DND-41 (cell line): Measurements from ENCODE around the gene POLD2.

Experiments
- ATAC-seq: fragments of 200-7000 bp; cut with Tn5 transposase; 3 replicates; pipeline ENCODE4 v1.9.1; 2021; ENCODE audit warnings: low read depth; ENCODE audit not compliant: insufficient read depth
- DNase-seq: peaks from one replicate; pipeline ENCODE4 v3.0.0-alpha.2; 2020
- H2AFZ ChIP-seq: 2 replicates; pipeline ENCODE4 v1.6.0; 2012; ENCODE audit warnings: low read depth, low read length
- H3K27ac ChIP-seq: 2 replicates; pipeline ENCODE4 v1.5.1; 2012; ENCODE audit warnings: low read length, inconsistent platforms
- H3K27me3 ChIP-seq: fragments of 200-600 bp; sonication (generic); 2 replicates; pipeline ENCODE4 v1.6.0; 2012; ENCODE audit warnings: low read length, mild to moderate bottlenecking, inconsistent platforms; ENCODE audit not compliant: insufficient read depth, poor library complexity
- H3K36me3 ChIP-seq: 2 replicates; pipeline ENCODE4 v1.5.1; 2012; ENCODE audit warnings: low read length, inconsistent platforms; ENCODE audit not compliant: insufficient read depth
- H3K4me1 ChIP-seq: 2 replicates; pipeline ENCODE4 v1.5.1; 2012; ENCODE audit warnings: mild to moderate bottlenecking, low read length; ENCODE audit not compliant: insufficient read depth
- H3K4me2 ChIP-seq: 2 replicates; pipeline ENCODE4 v1.6.0; 2012; ENCODE audit warnings: mild to moderate bottlenecking, moderate library complexity, low read length, inconsistent platforms; ENCODE audit not compliant: insufficient read depth
- H3K4me3 ChIP-seq, 2 experiments: fragments of 200-600 bp in 1 of 2; shearing (Covaris generic) in 1 of 2; 2 replicates each; pipeline ENCODE4 v1.5.1; 2012 to 2016; ENCODE audit warnings: inconsistent platforms in 2 of 2, low read length in 2 of 2, mild to moderate bottlenecking in 2 of 2, low read depth in 1 of 2, moderate library complexity in 1 of 2
- H3K79me2 ChIP-seq: 2 replicates; pipeline ENCODE4 v1.6.0; 2012; ENCODE audit warnings: low read length, inconsistent platforms; ENCODE audit not compliant: insufficient read depth
- H3K9ac ChIP-seq: 2 replicates; pipeline ENCODE4 v1.6.0; 2012; ENCODE audit warnings: low read depth, mild to moderate bottlenecking, inconsistent platforms, low read length, moderate library complexity
- H3K9me3 ChIP-seq: 2 replicates; pipeline ENCODE4 v1.5.1; 2012; ENCODE audit warnings: low read length, moderate library complexity, mild to moderate bottlenecking, inconsistent platforms; ENCODE audit not compliant: insufficient read depth, severe bottlenecking
- H4K20me1 ChIP-seq: 2 replicates; pipeline ENCODE4 v1.6.0; 2012; ENCODE audit warnings: low read length; ENCODE audit not compliant: insufficient read depth
- EZH2 ChIP-seq: IDR thresholded peaks from 3 replicates; pipeline ENCODE4 v1.6.1; 2012; ENCODE audit warnings: borderline replicate concordance, low read depth, mild to moderate bottlenecking, moderate library complexity, low read length, inconsistent platforms; ENCODE audit not compliant: severe bottlenecking
- TF ChIP-seq, protein P1 (sequence below): IDR thresholded peaks from 2 replicates; pipeline ENCODE4 v1.5.1; 2012; ENCODE audit warnings: borderline replicate concordance, low read length, moderate library complexity, mild to moderate bottlenecking; ENCODE audit not compliant: poor library complexity, severe bottlenecking; ENCODE audit errors: extremely low read depth

POLD2 gene

DNA sequence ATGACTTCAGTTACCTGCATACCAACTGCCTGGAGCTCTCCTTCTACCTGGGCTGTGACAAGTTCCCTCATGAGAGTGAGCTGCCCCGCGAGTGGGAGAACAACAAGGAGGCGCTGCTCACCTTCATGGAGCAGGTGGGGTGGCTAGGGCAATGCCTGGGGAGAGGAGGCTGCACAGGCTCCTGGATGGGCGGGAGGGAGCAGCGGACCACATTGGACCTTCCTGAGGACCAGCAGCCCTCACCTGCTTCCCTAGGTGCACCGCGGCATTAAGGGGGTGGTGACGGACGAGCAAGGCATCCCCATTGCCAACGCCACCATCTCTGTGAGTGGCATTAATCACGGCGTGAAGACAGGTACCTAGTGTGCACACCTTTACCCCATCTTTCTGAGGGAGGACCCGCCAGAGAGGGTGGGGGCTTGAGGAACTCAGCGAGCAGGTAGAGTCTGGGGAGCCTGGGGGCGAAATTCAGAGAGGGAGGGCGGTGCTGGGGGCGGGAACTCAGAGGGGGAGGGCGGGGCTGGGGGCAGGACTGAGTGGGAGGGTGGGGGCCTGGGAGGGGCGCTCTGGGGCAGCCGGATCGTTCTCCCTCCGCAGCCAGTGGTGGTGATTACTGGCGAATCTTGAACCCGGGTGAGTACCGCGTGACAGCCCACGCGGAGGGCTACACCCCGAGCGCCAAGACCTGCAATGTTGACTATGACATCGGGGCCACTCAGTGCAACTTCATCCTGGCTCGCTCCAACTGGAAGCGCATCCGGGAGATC is 10.2 kb downstream of the POLD2 start:
- peaks cover 56% of the 10 kb centered on the region for H3K79me2 ChIP-seq
- H3K27me3 ChIP-seq: no peaks in the 10 kb centered on the region
- DNase-seq (peak; percentile 30), ATAC-seq (peak; percentile 5; the same call in 2 of the 3 replicates)
- no peak overlapping the region for H2AFZ ChIP-seq
- no peak overlapping the region for H3K4me3 ChIP-seq
- no peaks in the 10 kb centered on the region for H3K9me3 ChIP-seq
- H3K4me2 ChIP-seq: no peak overlapping the region
- H3K9ac ChIP-seq: no peak overlapping the region
- H3K4me1 ChIP-seq: peaks cover 27% of the 10 kb centered on the region
- no peak overlapping the region for H3K27ac ChIP-seq
- H3K36me3 ChIP-seq: peaks cover 99% of the 10 kb centered on the region
- TF ChIP-seq, protein P1, sequence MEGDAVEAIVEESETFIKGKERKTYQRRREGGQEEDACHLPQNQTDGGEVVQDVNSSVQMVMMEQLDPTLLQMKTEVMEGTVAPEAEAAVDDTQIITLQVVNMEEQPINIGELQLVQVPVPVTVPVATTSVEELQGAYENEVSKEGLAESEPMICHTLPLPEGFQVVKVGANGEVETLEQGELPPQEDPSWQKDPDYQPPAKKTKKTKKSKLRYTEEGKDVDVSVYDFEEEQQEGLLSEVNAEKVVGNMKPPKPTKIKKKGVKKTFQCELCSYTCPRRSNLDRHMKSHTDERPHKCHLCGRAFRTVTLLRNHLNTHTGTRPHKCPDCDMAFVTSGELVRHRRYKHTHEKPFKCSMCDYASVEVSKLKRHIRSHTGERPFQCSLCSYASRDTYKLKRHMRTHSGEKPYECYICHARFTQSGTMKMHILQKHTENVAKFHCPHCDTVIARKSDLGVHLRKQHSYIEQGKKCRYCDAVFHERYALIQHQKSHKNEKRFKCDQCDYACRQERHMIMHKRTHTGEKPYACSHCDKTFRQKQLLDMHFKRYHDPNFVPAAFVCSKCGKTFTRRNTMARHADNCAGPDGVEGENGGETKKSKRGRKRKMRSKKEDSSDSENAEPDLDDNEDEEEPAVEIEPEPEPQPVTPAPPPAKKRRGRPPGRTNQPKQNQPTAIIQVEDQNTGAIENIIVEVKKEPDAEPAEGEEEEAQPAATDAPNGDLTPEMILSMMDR: peak; percentile 8
- TF ChIP-seq EZH2: no peak
- peaks cover 94% of the 10 kb centered on the region for H4K20me1 ChIP-seq

DNA sequence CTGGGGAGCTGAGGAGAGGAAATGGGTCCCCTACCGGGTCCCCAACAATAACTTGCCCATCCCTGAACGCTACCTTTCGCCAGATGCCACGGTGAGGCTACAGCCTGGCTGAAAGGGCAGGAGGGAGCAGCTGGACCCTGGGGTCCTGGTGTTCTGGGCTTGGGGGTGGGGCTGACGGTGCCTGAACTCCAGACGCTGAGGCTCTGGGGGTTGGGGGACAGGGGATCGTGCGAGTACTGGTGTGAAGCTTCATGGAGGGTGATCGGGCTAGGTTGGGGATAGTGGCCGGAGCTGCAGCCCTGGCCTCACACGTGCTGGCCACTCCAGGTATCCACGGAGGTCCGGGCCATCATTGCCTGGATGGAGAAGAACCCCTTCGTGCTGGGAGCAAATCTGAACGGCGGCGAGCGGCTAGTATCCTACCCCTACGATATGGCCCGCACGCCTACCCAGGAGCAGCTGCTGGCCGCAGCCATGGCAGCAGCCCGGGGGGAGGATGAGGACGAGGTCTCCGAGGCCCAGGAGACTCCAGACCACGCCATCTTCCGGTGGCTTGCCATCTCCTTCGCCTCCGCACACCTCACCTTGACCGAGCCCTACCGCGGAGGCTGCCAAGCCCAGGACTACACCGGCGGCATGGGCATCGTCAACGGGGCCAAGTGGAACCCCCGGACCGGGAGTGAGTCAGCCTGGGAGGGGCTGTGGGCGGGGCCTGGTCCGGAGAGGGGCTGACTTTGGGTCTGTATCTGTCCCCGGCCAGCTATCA is 10.9 kb downstream of the POLD2 start:
- DNase-seq: peak; percentile 6

DNA sequence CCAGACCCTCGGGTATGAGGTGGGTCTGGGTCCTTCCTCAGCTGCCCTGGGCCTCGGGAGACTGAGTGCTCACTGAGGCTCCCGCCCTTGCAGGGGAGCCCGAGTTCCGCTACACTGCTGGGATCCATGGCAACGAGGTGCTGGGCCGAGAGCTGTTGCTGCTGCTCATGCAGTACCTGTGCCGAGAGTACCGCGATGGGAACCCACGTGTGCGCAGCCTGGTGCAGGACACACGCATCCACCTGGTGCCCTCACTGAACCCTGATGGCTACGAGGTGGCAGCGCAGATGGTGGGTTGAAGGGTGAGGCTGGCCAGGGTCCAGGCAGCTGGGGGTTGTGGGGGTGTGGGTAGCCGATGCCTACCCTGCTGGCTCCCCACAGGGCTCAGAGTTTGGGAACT is 11.6 kb downstream of the POLD2 start:
- peaks cover 99% of the 10 kb centered on the region for H4K20me1 ChIP-seq
- TF ChIP-seq EZH2: no peak
- TF ChIP-seq, protein P1: no peak
- no peak overlapping the region for H3K4me2 ChIP-seq
- peaks cover 41% of the 10 kb centered on the region for H3K4me1 ChIP-seq
- H3K36me3 ChIP-seq: peaks cover 99% of the 10 kb centered on the region
- ATAC-seq (no peak), DNase-seq (peak; percentile 6)
- H3K27ac ChIP-seq: no peak overlapping the region
- no peak overlapping the region for H3K9ac ChIP-seq
- H3K79me2 ChIP-seq: peaks cover 62% of the 10 kb centered on the region
- no peak overlapping the region for H3K4me3 ChIP-seq
- no peaks in the 10 kb centered on the region for H3K27me3 ChIP-seq
- H3K9me3 ChIP-seq: no peaks in the 10 kb centered on the region
- H2AFZ ChIP-seq: no peak overlapping the region

More for the DNA sequence above, 10.9 kb downstream of the POLD2 start:
- H3K79me2 ChIP-seq: peaks cover 60% of the 10 kb centered on the region
- peaks cover 34% of the 10 kb centered on the region for H3K4me1 ChIP-seq
- H3K4me3 ChIP-seq: no peak overlapping the region
- no peak for ATAC-seq
- TF ChIP-seq, protein P1: no peak
- no peak for TF ChIP-seq EZH2
- H3K27me3 ChIP-seq: no peaks in the 10 kb centered on the region
- H3K36me3 ChIP-seq: peaks cover 99% of the 10 kb centered on the region
- H3K9me3 ChIP-seq: no peaks in the 10 kb centered on the region
- H2AFZ ChIP-seq: no peak overlapping the region
- H3K9ac ChIP-seq: no peak overlapping the region
- H4K20me1 ChIP-seq: peaks cover 96% of the 10 kb centered on the region
- H3K4me2 ChIP-seq: no peak overlapping the region
- no peak overlapping the region for H3K27ac ChIP-seq
